ENCODE data around the gene COPZ2.

- TF ChIP-seq POLR2A (IDR thresholded peaks at IDR 0.05; ENCODE audit: low read depth, low read length) (peak; percentile 61), TAF1 (IDR thresholded peaks at IDR 0.05; ENCODE audit: borderline replicate concordance, low read depth, low read length) (no peak; the same call in 1 of the 2 replicates), POLR2AphosphoS5 (IDR thresholded peaks at IDR 0.05; ENCODE audit: low read depth, low read length) (peak; percentile 76)
Observed at GRCh38 chr17:48048384-48049126, 11.0 kb upstream of the COPZ2 start.
